Measurements from ENCODE around the gene TTLL6.

DNA sequence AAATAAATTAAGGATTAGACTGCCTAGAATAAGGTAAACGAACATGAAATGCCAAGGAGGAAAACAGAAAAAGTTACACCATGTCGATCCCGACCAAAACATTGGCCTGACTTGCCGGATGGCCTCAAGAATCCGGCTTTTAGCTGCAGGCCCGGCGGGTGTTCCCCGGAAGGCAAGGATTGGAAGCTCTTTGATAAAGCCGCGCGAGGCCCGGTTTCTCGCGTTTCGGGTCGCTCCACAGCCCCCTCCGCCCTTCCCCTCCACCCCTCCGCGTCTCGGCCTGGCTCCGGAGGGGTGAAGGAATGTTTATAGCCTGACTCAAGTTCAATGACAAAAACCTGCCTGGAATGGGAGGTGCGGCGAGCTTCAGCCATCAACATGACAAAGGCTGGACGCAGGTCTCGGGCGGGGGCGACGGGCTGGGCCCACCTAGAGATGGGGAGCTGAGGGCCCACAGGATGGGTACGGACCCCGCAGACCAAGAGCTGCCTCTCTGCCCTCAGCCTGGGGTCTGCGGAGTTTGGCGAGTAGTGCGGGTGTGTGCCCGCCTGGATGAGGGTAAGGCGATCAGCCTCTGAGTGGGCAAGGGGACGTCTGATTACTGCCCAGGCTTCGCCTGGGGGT, 97.3 kb downstream of the TTLL6 start:
- TF ChIP-seq CTCF (IDR thresholded peaks at IDR 0.05; ENCODE audit: poor library complexity, severe bottlenecking) (no peak), RAD21 (conservative IDR thresholded peaks at IDR 0.05) (no peak), REST (IDR thresholded peaks at IDR 0.05; ENCODE audit: borderline replicate concordance) (no peak), POLR2AphosphoS5 (IDR thresholded peaks at IDR 0.05) (peak; percentile 37), EZH2 (IDR thresholded peaks at IDR 0.05; ENCODE audit: borderline replicate concordance, insufficient read depth, low read length, poor library complexity, severe bottlenecking) (no peak), EP300 (conservative IDR thresholded peaks at IDR 0.05; ENCODE audit: poor library complexity, severe bottlenecking) (no peak)
